ENCODE data around the gene HSPH1.

- no peak for TF ChIP-seq MXI1 (IDR thresholded peaks at IDR 0.05; ENCODE audit: low read depth, low read length)
- no peak for TF ChIP-seq TCF7 (IDR thresholded peaks at IDR 0.05; ENCODE audit: borderline replicate concordance)
- TF ChIP-seq JUND (IDR thresholded peaks at IDR 0.05; ENCODE audit: low read depth, low read length), result no peak
- no peak for TF ChIP-seq MAX (IDR thresholded peaks at IDR 0.05; ENCODE audit: low read depth, low read length)
These were observed 27.5 kb downstream of the HSPH1 start for GRCh38 chr13:31134039-31134711.
